Measurements from ENCODE around the gene FGD5.

Gene FGD5

DNA sequence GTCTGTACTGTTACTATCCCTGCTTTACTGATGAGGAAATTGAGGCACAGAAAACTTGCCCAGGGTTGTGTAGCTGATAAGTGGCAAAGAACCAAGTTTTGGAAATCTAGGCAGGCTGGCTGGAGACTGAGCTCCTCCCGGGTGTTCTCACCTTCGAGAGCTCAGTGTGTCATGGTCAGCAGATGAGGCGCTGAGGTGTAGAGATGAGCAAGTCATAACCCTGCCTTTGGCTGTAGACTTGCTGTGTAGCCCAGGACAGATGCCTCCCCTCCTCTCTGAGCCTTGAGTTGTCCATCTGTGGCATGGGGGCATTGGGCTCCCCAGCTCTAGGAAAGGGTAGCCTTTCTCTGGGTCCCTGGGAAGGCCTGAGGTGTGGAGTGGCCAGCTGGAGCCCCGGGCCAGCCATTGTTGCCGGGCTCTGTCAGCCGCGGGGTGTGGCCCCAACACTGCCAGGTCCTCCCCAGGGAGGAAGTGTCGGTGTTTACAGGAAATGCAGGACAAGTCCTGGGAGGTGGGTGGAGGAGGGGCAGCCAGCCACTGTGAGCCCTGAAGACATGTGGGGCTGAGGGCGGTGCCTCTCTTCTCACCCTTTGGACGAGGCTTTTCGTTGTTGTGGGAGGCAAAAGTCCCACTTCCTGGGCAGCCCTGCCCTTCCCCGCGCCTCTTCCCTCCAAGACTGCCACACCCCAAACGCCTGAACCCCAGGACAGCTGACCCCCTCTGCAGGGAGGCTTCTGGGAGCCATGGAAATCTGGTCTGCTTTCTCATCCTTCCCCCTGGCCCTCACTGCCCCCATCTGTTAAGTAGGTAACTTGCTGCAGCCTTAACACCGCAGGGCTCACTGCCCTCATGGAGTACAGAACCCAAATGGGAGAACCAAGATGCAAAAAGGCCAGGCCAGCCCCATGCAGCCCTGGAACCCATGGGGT, 29.1 kb downstream of the FGD5 start:
- H3K27me3 ChIP-seq, result no peaks in the 10 kb centered on the region
- no peaks in the 10 kb centered on the region for H3K9me3 ChIP-seq
- H3K4me3 ChIP-seq (ENCODE audit: low read depth, low read length), result no peak overlapping the region
- DNase-seq, result peak; percentile 47
- H3K36me3 ChIP-seq, result no peaks in the 10 kb centered on the region
- TF ChIP-seq, protein P1, sequence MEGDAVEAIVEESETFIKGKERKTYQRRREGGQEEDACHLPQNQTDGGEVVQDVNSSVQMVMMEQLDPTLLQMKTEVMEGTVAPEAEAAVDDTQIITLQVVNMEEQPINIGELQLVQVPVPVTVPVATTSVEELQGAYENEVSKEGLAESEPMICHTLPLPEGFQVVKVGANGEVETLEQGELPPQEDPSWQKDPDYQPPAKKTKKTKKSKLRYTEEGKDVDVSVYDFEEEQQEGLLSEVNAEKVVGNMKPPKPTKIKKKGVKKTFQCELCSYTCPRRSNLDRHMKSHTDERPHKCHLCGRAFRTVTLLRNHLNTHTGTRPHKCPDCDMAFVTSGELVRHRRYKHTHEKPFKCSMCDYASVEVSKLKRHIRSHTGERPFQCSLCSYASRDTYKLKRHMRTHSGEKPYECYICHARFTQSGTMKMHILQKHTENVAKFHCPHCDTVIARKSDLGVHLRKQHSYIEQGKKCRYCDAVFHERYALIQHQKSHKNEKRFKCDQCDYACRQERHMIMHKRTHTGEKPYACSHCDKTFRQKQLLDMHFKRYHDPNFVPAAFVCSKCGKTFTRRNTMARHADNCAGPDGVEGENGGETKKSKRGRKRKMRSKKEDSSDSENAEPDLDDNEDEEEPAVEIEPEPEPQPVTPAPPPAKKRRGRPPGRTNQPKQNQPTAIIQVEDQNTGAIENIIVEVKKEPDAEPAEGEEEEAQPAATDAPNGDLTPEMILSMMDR (IDR thresholded peaks at IDR 0.05; ENCODE audit: low read depth, low read length), result no peak
- peaks cover 13% of the 10 kb centered on the region for H3K4me1 ChIP-seq

DNA sequence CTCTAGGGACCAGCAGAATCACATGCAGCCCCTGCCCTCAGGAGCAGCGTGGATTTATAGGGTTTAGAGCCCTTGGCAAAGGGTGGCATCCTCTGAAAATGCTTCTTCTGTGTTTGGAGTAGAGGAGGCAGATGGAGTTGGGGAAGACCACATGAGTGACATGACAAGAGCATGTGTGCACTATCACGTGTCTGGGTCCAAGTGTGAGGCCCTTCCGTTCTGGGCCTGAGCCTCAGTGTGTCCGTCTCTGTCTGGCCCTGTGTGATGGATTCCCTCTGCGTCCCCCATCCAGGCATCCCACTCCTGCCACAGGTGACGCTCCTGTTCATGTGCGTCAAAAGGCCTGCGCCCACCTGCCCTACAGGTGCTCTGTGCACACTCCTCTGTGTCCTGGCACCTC, 30.1 kb downstream of the FGD5 start:
- Histone ChIP-seq H3K4me1 (peaks cover 13% of the 10 kb centered on the region), H3K36me3 (no peaks in the 10 kb centered on the region), H3K4me3 (ENCODE audit: low read depth, low read length) (no peak overlapping the region), H3K27me3 (no peaks in the 10 kb centered on the region), H3K9me3 (no peaks in the 10 kb centered on the region)
- TF ChIP-seq, protein P1 (IDR thresholded peaks at IDR 0.05; ENCODE audit: low read depth, low read length), result no peak
- DNase-seq, result no peak

DNA sequence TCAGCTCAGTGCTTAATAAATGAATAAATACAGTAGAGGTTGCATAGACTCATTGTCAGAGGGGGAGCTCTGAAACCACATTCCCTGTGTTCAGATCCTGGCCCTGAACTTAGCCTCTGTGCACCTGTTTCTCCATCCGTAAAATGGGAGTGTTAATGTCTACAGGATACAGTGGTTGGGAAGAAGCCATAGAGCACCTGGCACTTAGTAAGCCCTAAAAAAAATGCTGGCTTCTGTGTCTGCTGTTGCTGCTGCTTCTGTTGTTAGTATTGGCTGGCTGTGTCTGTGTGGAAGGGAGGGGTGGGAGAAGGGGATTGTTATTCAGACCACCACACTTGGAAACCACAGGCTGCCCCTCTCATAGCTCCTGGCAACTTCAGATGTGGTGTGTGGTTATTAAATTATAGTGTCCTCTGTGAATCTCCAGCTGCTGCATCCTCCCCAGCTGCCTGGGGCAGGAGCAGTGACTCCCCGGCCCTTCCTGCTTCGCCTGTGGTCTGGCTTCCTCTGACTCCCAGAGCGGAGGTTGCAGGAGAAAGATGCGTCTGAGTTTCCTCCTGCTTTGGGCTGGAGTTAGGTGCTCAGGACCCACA, 31.0 kb downstream of the FGD5 start:
- Histone ChIP-seq H3K9me3 (no peaks in the 10 kb centered on the region), H3K36me3 (no peaks in the 10 kb centered on the region), H3K27me3 (no peaks in the 10 kb centered on the region), H3K4me3 (ENCODE audit: low read depth, low read length) (no peak overlapping the region), H3K4me1 (peaks cover 13% of the 10 kb centered on the region)
- TF ChIP-seq, protein P1 (IDR thresholded peaks at IDR 0.05; ENCODE audit: low read depth, low read length), result no peak
- DNase-seq, result peak; percentile 72

- Histone ChIP-seq H3K4me1 (peaks cover 13% of the 10 kb centered on the region), H3K36me3 (no peaks in the 10 kb centered on the region), H3K4me3 (ENCODE audit: low read depth, low read length) (no peak overlapping the region), H3K27me3 (no peaks in the 10 kb centered on the region), H3K9me3 (no peaks in the 10 kb centered on the region)
- DNase-seq, result no peak
- TF ChIP-seq, protein P1 (IDR thresholded peaks at IDR 0.05; ENCODE audit: low read depth, low read length), result no peak
These were observed 33.4 kb downstream of the FGD5 start for GRCh38 chr3:14852058-14852594.

GRCh38 chr3:14852717-14853116, 34.0 kb downstream of the FGD5 start:
- TF ChIP-seq, protein P1 (IDR thresholded peaks at IDR 0.05; ENCODE audit: low read depth, low read length), result no peak

More at GRCh38 chr3:14852717-14853116, 34.0 kb downstream of the FGD5 start:
- Histone ChIP-seq H3K9me3 (no peaks in the 10 kb centered on the region), H3K36me3 (no peaks in the 10 kb centered on the region), H3K4me1 (peaks cover 11% of the 10 kb centered on the region), H3K27me3 (no peaks in the 10 kb centered on the region), H3K4me3 (ENCODE audit: low read depth, low read length) (no peak overlapping the region)
- DNase-seq, result no peak
